ENCODE measurements around the gene RPL13. TPM values are rescaled to one million over a fixed set of nuclear protein-coding genes. Genes with fewer than 3 reads are reported as not detected.

RPL13 gene
- total RNA-seq: 2,617 and 2,821 TPM in 2 replicates

GRCh38 chr16:89560378-89561141 lies at the start of gene RPL13:
Gene RPL13, plus strand, starts transcription at chr16:89560682. Its CDS starts 278 bp downstream, at chr16:89560960.

GRCh38 chr16:89575247-89576152 lies 15.0 kb downstream of the RPL13 start, which contains the start of gene CPNE7:
Gene CPNE7, plus strand, starts transcription at chr16:89575758. Its CDS starts 140 bp downstream, at chr16:89575898.

GRCh38 chr16:89613231-89613953 lies 52.9 kb downstream of the RPL13 start, which contains the start of gene DPEP1:
Gene DPEP1, plus strand, starts transcription at chr16:89613642. Its CDS starts 16,769 bp downstream, at chr16:89630411.

Other genes starting within 250 kb of the RPL13 start
- gene ANKRD11, start 70.1 kb upstream of the RPL13 start, total RNA-seq: 39.7 and 44.1 TPM in 2 replicates
- 102 and 104 TPM in 2 replicates for gene SPG7, start 52.3 kb upstream of the RPL13 start, total RNA-seq
- 8.2 and 11.3 TPM in 2 replicates for gene CPNE7, start 15.1 kb downstream of the RPL13 start, total RNA-seq
- gene DPEP1, start 53.0 kb downstream of the RPL13 start, total RNA-seq: 0.56 TPM in 1 of 2 replicates, not detected in the other
- gene CHMP1A, start 97.0 kb downstream of the RPL13 start, total RNA-seq: 69.3 and 134 TPM in 2 replicates
- gene SPATA33, start 97.2 kb downstream of the RPL13 start, total RNA-seq: 1.1 and 2.9 TPM in 2 replicates
- 39.9 and 55.2 TPM in 2 replicates for gene CDK10, start 126.0 kb downstream of the RPL13 start, total RNA-seq
- 12.4 and 14.2 TPM in 2 replicates for gene SPATA2L, start 141.0 kb downstream of the RPL13 start, total RNA-seq
- gene VPS9D1, start 160.2 kb downstream of the RPL13 start, total RNA-seq: 3.6 and 6.5 TPM in 2 replicates
- gene ZNF276, start 160.9 kb downstream of the RPL13 start, total RNA-seq: 9.9 and 10.2 TPM in 2 replicates